Fibroblast of villous mesenchyme (primary cell): Measurements from ENCODE around the gene CNTN4. TPM values are rescaled to one million over a fixed set of nuclear protein-coding genes. Genes with fewer than 3 reads are reported as not detected.

ENCODE experiments used
- DNase-seq: peaks from one replicate; pipeline ENCODE4 v3.0.0-alpha.2; 2010; ENCODE audit warnings: low read depth
- H3K4me3 ChIP-seq: 2 replicates; pipeline ENCODE4 v1.5.1; 2011; ENCODE audit warnings: low read depth, mild to moderate bottlenecking, low read length
- total RNA-seq: library from RNA; depleted of rRNA; stranded (reverse); fragments of >200 nt; gene quantifications from 2 replicates; pipeline ENCODE4 v1.2.3, GENCODE V29; 2012
- TF ChIP-seq, protein P1 (sequence below): IDR thresholded peaks from 2 replicates; pipeline ENCODE4 v1.5.1; 2012; ENCODE audit warnings: low read depth, mild to moderate bottlenecking, low read length; ENCODE audit not compliant: insufficient read depth

CNTN4 gene
- total RNA-seq, 1 donor: 6.9 TPM

DNA sequence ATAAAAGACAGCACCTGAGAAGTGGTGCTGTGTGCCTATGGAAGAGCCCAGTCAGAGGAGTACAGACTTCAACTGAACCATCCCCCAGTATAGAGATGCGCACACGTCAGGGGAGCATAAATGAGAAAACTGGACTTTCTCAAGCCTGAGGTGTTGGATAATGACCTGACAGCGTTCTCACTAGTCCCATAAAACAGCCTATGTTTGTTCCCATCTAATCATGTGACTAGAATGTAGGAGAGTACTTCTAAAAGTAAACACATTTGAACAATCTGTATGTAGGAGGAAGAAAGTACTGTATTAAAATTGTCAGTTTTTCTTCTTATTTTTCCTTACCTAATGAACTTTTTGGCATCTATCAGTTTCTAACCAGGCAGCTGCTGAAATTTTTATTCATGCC, 498.9 kb downstream of the CNTN4 start:
- DNase-seq: no peak
- TF ChIP-seq, protein P1, sequence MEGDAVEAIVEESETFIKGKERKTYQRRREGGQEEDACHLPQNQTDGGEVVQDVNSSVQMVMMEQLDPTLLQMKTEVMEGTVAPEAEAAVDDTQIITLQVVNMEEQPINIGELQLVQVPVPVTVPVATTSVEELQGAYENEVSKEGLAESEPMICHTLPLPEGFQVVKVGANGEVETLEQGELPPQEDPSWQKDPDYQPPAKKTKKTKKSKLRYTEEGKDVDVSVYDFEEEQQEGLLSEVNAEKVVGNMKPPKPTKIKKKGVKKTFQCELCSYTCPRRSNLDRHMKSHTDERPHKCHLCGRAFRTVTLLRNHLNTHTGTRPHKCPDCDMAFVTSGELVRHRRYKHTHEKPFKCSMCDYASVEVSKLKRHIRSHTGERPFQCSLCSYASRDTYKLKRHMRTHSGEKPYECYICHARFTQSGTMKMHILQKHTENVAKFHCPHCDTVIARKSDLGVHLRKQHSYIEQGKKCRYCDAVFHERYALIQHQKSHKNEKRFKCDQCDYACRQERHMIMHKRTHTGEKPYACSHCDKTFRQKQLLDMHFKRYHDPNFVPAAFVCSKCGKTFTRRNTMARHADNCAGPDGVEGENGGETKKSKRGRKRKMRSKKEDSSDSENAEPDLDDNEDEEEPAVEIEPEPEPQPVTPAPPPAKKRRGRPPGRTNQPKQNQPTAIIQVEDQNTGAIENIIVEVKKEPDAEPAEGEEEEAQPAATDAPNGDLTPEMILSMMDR: no peak

DNA sequence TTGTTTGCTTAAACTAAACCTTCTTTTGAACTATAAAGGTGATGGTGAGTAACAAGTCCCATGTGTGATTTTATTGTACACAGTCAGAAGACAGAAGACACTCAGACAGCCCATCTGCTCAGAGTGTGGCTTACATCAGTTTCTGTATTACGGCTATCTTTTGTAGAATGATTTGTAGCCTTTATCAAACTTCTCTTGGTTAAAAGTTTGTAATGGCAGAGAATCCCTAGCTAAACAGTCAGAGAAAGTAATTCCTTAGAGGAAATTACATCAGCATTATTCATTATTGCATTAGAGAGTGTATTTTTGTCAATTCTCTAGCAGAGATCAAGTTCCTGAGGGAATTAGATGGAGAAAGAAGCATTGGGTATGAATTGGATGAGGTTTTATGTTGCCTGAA, 500.8 kb downstream of the CNTN4 start:
- no peak overlapping the region for H3K4me3 ChIP-seq
- TF ChIP-seq, protein P1: no peak
- DNase-seq: no peak

More for the DNA sequence above, 498.9 kb downstream of the CNTN4 start:
- no peak overlapping the region for H3K4me3 ChIP-seq

- TF ChIP-seq, protein P1: no peak
- H3K4me3 ChIP-seq: no peak overlapping the region
- DNase-seq: no peak
Observed at GRCh38 chr3:2603692-2604289, 505.1 kb downstream of the CNTN4 start.

GRCh38 chr3:2614578-2614977, 515.9 kb downstream of the CNTN4 start:
- H3K4me3 ChIP-seq: no peak overlapping the region
- DNase-seq: no peak
- TF ChIP-seq, protein P1: no peak

GRCh38 chr3:2615080-2615479, 516.4 kb downstream of the CNTN4 start:
- DNase-seq: no peak
- H3K4me3 ChIP-seq: no peak overlapping the region
- TF ChIP-seq, protein P1: no peak

DNA sequence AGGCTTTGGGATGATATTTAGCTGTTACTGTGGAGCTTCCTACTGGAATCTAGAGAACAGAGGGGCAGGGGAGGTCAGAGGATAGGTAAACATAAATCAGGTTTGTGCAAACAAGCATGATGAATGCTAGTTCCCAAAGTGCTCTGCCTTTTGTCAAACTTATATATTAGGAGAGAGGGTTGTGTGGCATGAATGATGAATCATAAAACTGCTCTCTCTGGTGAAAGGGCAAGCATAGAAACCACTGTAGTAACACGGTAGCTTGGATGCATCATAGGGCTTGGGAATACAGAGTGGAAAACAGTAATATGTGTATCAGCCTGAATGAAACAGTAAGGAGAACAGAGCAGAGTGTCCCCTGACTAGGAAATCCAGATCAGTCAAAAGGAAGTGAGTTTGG, 524.8 kb downstream of the CNTN4 start:
- TF ChIP-seq, protein P1: no peak
- DNase-seq: peak; percentile 81
- H3K4me3 ChIP-seq: no peak overlapping the region

- no peak overlapping the region for H3K4me3 ChIP-seq
- TF ChIP-seq, protein P1: no peak
- no peak for DNase-seq
Observed at GRCh38 chr3:2628117-2628516, 529.5 kb downstream of the CNTN4 start.
